ENCODE results near the gene NCOA6.
A peak's percentile ranks its signal among the peaks of the same experiment; 100 is the strongest.

The NCOA6 gene

GRCh38 chr20:34704177-34705007 lies 121.1 kb downstream of the NCOA6 start, which contains the start of gene TP53INP2:
Gene TP53INP2 (plus strand): TSS chr20:34704344. CDS start chr20:34708740, 4,396 bp downstream.
- DNase-seq (ENCODE audit: low read depth in 2 of 2) = peak; percentile 61 to 68

GRCh38 chr20:34703424-34704176 lies 121.9 kb downstream of the NCOA6 start:
- DNase-seq (ENCODE audit: low read depth in 2 of 2) = no peak

- no peak for DNase-seq (ENCODE audit: low read depth in 2 of 2)
Observed at GRCh38 chr20:34703061-34703423, 122.4 kb downstream of the NCOA6 start.

- no peak for DNase-seq (ENCODE audit: low read depth in 2 of 2)
Observed at GRCh38 chr20:34701405-34702085, 123.9 kb downstream of the NCOA6 start.

- no peak for DNase-seq (ENCODE audit: low read depth in 2 of 2)
Observed at GRCh38 chr20:34693414-34693813, 132.0 kb downstream of the NCOA6 start.

- no peak for DNase-seq (ENCODE audit: low read depth in 2 of 2)
Observed at GRCh38 chr20:34691838-34692237, 133.6 kb downstream of the NCOA6 start.

- no peak for DNase-seq (ENCODE audit: low read depth in 2 of 2)
Observed at GRCh38 chr20:34689486-34689885, 136.0 kb downstream of the NCOA6 start.

- no peak for DNase-seq (ENCODE audit: low read depth in 2 of 2)
Observed at GRCh38 chr20:34683667-34684066, 141.8 kb downstream of the NCOA6 start.

- DNase-seq (ENCODE audit: low read depth in 2 of 2) = no peak
Observed at GRCh38 chr20:34680586-34681175, 144.8 kb downstream of the NCOA6 start.

GRCh38 chr20:34676642-34677373 lies 148.6 kb downstream of the NCOA6 start, which contains the start of gene PIGU:
Gene PIGU (minus strand): TSS chr20:34677092. CDS start chr20:34677085, 7 bp downstream.
- DNase-seq (ENCODE audit: low read depth in 2 of 2) = peak; percentile 87 to 92

- no peak for DNase-seq (ENCODE audit: low read depth in 2 of 2)
Observed at GRCh38 chr20:34675993-34676641, 149.3 kb downstream of the NCOA6 start.

GRCh38 chr20:34675561-34675960 lies 149.9 kb downstream of the NCOA6 start:
- no peak for DNase-seq (ENCODE audit: low read depth in 2 of 2)

GRCh38 chr20:34673412-34673811 lies 152.0 kb downstream of the NCOA6 start:
- DNase-seq (ENCODE audit: low read depth in 2 of 2) = no peak

GRCh38 chr20:34669094-34669493 lies 156.4 kb downstream of the NCOA6 start:
- DNase-seq (ENCODE audit: low read depth in 2 of 2) = no peak

All from activated CD4-positive, alpha-beta T cell treated with anti-CD3 and anti-CD28 coated beads for 24 hours (primary cell).